CD8-positive, alpha-beta memory T cell (primary cell): ENCODE results near the gene PTRH1. TPM values are rescaled to one million over a fixed set of nuclear protein-coding genes. Genes with fewer than 3 reads are reported as not detected.
A peak's percentile ranks its signal among the peaks of the same experiment; 100 is the strongest.

ENCODE experiments used
- CTCF ChIA-PET: fragments of 350-600 bp; sonication (Branson Sonifier 250); formaldehyde crosslinking; loops from one replicate; lab custom pipeline; 2021; ENCODE audit warnings: antibody characterized with exemption; lab: Charles Lee
- POLR2A ChIA-PET: fragments of 350-600 bp; sonication (Branson Sonifier 250); formaldehyde crosslinking; loops from one replicate; lab custom pipeline; 2021; ENCODE audit warnings: antibody characterized with exemption; lab: Charles Lee
- DNase-seq, 5 donors: peaks; one replicate each; pipeline versions ENCODE4 v3.0.0 to v3.0.0-alpha.2; 2020 to 2022; ENCODE audit warnings: mixed read lengths in 1 of 5
- H3K27ac ChIP-seq: one replicate; pipeline ENCODE4 v1.7.0; 2013; ENCODE audit warnings: low read depth, mild to moderate bottlenecking, low read length, moderate library complexity
- H3K27me3 ChIP-seq: 2 replicates; pipeline ENCODE4 v1.7.0; 2013; ENCODE audit warnings: low read length, mild to moderate bottlenecking; ENCODE audit not compliant: insufficient read depth, poor library complexity, severe bottlenecking
- H3K36me3 ChIP-seq: 2 replicates; pipeline ENCODE4 v1.7.0; 2013; ENCODE audit warnings: mild to moderate bottlenecking, low read length, moderate library complexity; ENCODE audit not compliant: insufficient read depth
- H3K4me1 ChIP-seq: 2 replicates; pipeline ENCODE4 v1.7.0; 2013; ENCODE audit warnings: mild to moderate bottlenecking, low read length, moderate library complexity; ENCODE audit not compliant: insufficient read depth
- H3K4me3 ChIP-seq: 2 replicates; pipeline ENCODE4 v1.7.0; 2013; ENCODE audit warnings: mild to moderate bottlenecking, low read length
- H3K9me3 ChIP-seq: 2 replicates; pipeline ENCODE4 v1.7.0; 2013; ENCODE audit warnings: mild to moderate bottlenecking, low read length
- H3K27ac Mint-ChIP-seq, 8 donors: one replicate each; pipeline ENCODE4 v1.8.0; 2020 to 2021; ENCODE audit warnings: mixed read lengths in 8 of 8, mild to moderate bottlenecking in 6 of 8, inconsistent platforms in 3 of 8, moderate library complexity in 3 of 8
- H3K27me3 Mint-ChIP-seq, 2 donors: one replicate each; pipeline ENCODE4 v1.8.0; 2020 to 2021; ENCODE audit warnings: mixed read lengths in 2 of 2, mild to moderate bottlenecking in 1 of 2, moderate library complexity in 1 of 2
- H3K36me3 Mint-ChIP-seq, 3 donors: one replicate each; pipeline ENCODE4 v1.8.0; 2020 to 2021; ENCODE audit warnings: mixed read lengths in 3 of 3, inconsistent platforms in 1 of 3, mild to moderate bottlenecking in 1 of 3
- H3K4me1 Mint-ChIP-seq, 3 donors: one replicate each; pipeline ENCODE4 v1.8.0; 2020 to 2021; ENCODE audit warnings: mixed read lengths in 3 of 3, inconsistent platforms in 1 of 3, mild to moderate bottlenecking in 1 of 3
- H3K4me3 Mint-ChIP-seq, 7 donors: one replicate each; pipeline ENCODE4 v1.8.0; 2020 to 2021; ENCODE audit warnings: mixed read lengths in 7 of 7, mild to moderate bottlenecking in 6 of 7, moderate library complexity in 4 of 7, inconsistent platforms in 2 of 7
- H3K9me3 Mint-ChIP-seq, 5 donors: one replicate each; pipeline ENCODE4 v1.8.0; 2020 to 2022; ENCODE audit warnings: mixed read lengths in 5 of 5, mild to moderate bottlenecking in 3 of 5, moderate library complexity in 2 of 5, inconsistent platforms in 1 of 5
- polyA plus RNA-seq: library from polyadenylated mRNA; unstranded; fragments of 300-500 nt; fragmentation: Illumina TruSeq; gene quantifications from one replicate; pipeline ENCODE4 v1.2.3, GENCODE V29; 2021
- total RNA-seq, 2 experiments: library from RNA; stranded (reverse); gene quantifications; one replicate each; pipeline ENCODE4 v1.2.3, GENCODE V29; 2021

Gene PTRH1
- total and polyA plus RNA-seq, 3 experiments from 2014 or later = 34.4 to 40.7 (median 35.9) TPM

GRCh38 chr9:127708952-127709587, 6.4 kb downstream of the PTRH1 start:
- no peak overlapping the region for H3K4me3 ChIP-seq
- DNase-seq = peak in 1 of 5 donors; percentile 39
- no peaks in the 10 kb centered on the region for H3K36me3 ChIP-seq
- H3K9me3 Mint-ChIP-seq = no peaks in the 10 kb centered on the region
- POLR2A ChIA-PET = no interaction called here
- H3K27ac ChIP-seq = no peak overlapping the region
- CTCF ChIA-PET = interaction anchor here (1.0 to 3.8 kb wide), 2 partner anchors 26 to 39 kb away, joined by 3 to 28 read pairs; partner anchors contain the start of gene TOR2A
- peaks cover 14% of the 10 kb centered on the region for H3K4me1 ChIP-seq
- no peaks in the 10 kb centered on the region for H3K36me3 Mint-ChIP-seq
- no peaks in the 10 kb centered on the region for H3K9me3 ChIP-seq
- peak overlapping the region in 1 of 7 donors; percentile 52 for H3K4me3 Mint-ChIP-seq
- H3K27me3 ChIP-seq = no peaks in the 10 kb centered on the region
- peak overlapping the region in 1 of 8 donors; percentile 79 for H3K27ac Mint-ChIP-seq
- H3K27me3 Mint-ChIP-seq = peaks cover 0 to 3% of the 10 kb centered on the region in 2 donors
- H3K4me1 Mint-ChIP-seq = peaks cover 23 to 34% (median 32%) of the 10 kb centered on the region in 3 donors

GRCh38 chr9:127707766-127708165, 7.7 kb downstream of the PTRH1 start:
- POLR2A ChIA-PET = interaction anchor here (1.1 kb wide), 1 partner anchor 27 kb away, joined by 4 read pairs; the partner anchor contains the start of gene TOR2A
- Histone ChIP-seq H3K4me3 (no peak overlapping the region), H3K27me3 (no peaks in the 10 kb centered on the region), H3K4me1 (peaks cover 13% of the 10 kb centered on the region), H3K27ac (no peak overlapping the region), H3K36me3 (no peaks in the 10 kb centered on the region), H3K9me3 (no peaks in the 10 kb centered on the region)
- DNase-seq = peak in 4 of 5 donors; percentile 33 to 73 (median 50)
- no peaks in the 10 kb centered on the region for H3K9me3 Mint-ChIP-seq
- H3K4me3 Mint-ChIP-seq = peak overlapping the region in 1 of 7 donors; percentile 40
- peak overlapping the region in 6 of 8 donors; percentile 19 to 62 (median 42) for H3K27ac Mint-ChIP-seq
- no peaks in the 10 kb centered on the region for H3K36me3 Mint-ChIP-seq
- H3K4me1 Mint-ChIP-seq = peaks cover 23 to 29% (median 28%) of the 10 kb centered on the region in 3 donors
- peaks cover 0 to 3% of the 10 kb centered on the region in 2 donors for H3K27me3 Mint-ChIP-seq
- CTCF ChIA-PET = interaction anchor here (1.1 to 3.8 kb wide), 2 partner anchors 27 to 163 kb away, joined by 4 to 28 read pairs; partner anchors contain the start of gene TOR2A

GRCh38 chr9:127706836-127707241, 8.6 kb downstream of the PTRH1 start, which contains the start of gene CFAP157:
TSS of gene CFAP157 (plus strand) at chr9:127706988. CDS start at chr9:127707032, 44 bp downstream.
- H3K9me3 ChIP-seq = no peaks in the 10 kb centered on the region
- peaks cover 13% of the 10 kb centered on the region for H3K4me1 ChIP-seq
- no peak for DNase-seq
- no peaks in the 10 kb centered on the region for H3K36me3 ChIP-seq
- no peak within 1 kb of the TSS for H3K4me3 ChIP-seq
- Mint-ChIP-seq H3K27me3 (peaks cover 0 to 3% of the 10 kb centered on the region in 2 donors), H3K36me3 (no peaks in the 10 kb centered on the region), H3K9me3 (no peaks in the 10 kb centered on the region), H3K4me3 (peak within 1 kb of the TSS in 1 of 7 donors; percentile 40), H3K4me1 (peaks cover 23 to 29% (median 25%) of the 10 kb centered on the region in 3 donors), H3K27ac (peak within 1 kb of the TSS in 6 of 8 donors; percentile 19 to 62 (median 42))
- no peaks in the 10 kb centered on the region for H3K27me3 ChIP-seq
- H3K27ac ChIP-seq = no peak within 1 kb of the TSS
- ChIA-PET POLR2A (interaction anchor here (1.1 kb wide), 1 partner anchor 28 kb away, joined by 4 read pairs; the partner anchor contains the start of gene TOR2A), CTCF (interaction anchor here (3.8 kb wide), 1 partner anchor 28 kb away, joined by 28 read pairs; the partner anchor contains the start of gene TOR2A)

- no peaks in the 10 kb centered on the region for H3K36me3 Mint-ChIP-seq
- Histone ChIP-seq H3K36me3 (no peaks in the 10 kb centered on the region), H3K27me3 (no peaks in the 10 kb centered on the region), H3K4me1 (peaks cover 4% of the 10 kb centered on the region), H3K9me3 (no peaks in the 10 kb centered on the region), H3K27ac (no peak overlapping the region), H3K4me3 (no peak overlapping the region)
- peaks cover 14 to 19% (median 19%) of the 10 kb centered on the region in 3 donors for H3K4me1 Mint-ChIP-seq
- no peak overlapping the region for H3K4me3 Mint-ChIP-seq
- H3K27me3 Mint-ChIP-seq = peaks cover 0 to 3% of the 10 kb centered on the region in 2 donors
- CTCF ChIA-PET = interaction anchor here (1.0 to 2.2 kb wide), 2 partner anchors 27 to 29 kb away, joined by 3 to 12 read pairs; partner anchors contain the start of gene TOR2A
- DNase-seq = peak in 1 of 5 donors; percentile 39
- H3K27ac Mint-ChIP-seq = no peak overlapping the region
- no peaks in the 10 kb centered on the region for H3K9me3 Mint-ChIP-seq
- POLR2A ChIA-PET = interaction anchor here (0.6 kb wide), 1 partner anchor 164 kb away, joined by 6 read pairs; no protein-coding TSS in a partner anchor
Measured at GRCh38 chr9:127705577-127706379, 9.7 kb downstream of the PTRH1 start.

GRCh38 chr9:127703289-127703946, 12.0 kb downstream of the PTRH1 start:
- H3K27ac ChIP-seq = no peak overlapping the region
- POLR2A ChIA-PET = no interaction called here
- no peak overlapping the region for H3K4me3 ChIP-seq
- H3K36me3 ChIP-seq = no peaks in the 10 kb centered on the region
- Mint-ChIP-seq H3K4me3 (no peak overlapping the region), H3K27ac (peak overlapping the region in 1 of 8 donors; percentile 82), H3K9me3 (no peaks in the 10 kb centered on the region), H3K27me3 (peaks cover 0 to 2% of the 10 kb centered on the region in 2 donors), H3K4me1 (peaks cover 21 to 24% (median 21%) of the 10 kb centered on the region in 3 donors), H3K36me3 (peaks cover 0 to 1% (median 0%) of the 10 kb centered on the region in 3 donors)
- no peaks in the 10 kb centered on the region for H3K27me3 ChIP-seq
- DNase-seq = no peak
- CTCF ChIA-PET = no interaction called here
- peaks cover 14% of the 10 kb centered on the region for H3K4me1 ChIP-seq
- no peaks in the 10 kb centered on the region for H3K9me3 ChIP-seq

GRCh38 chr9:127700594-127701255, 14.7 kb downstream of the PTRH1 start:
- H3K27ac ChIP-seq = no peak overlapping the region
- Mint-ChIP-seq H3K36me3 (peaks cover 0 to 1% (median 0%) of the 10 kb centered on the region in 3 donors), H3K27ac (peak overlapping the region in 2 of 8 donors; percentile 29 to 42), H3K9me3 (no peaks in the 10 kb centered on the region), H3K27me3 (peaks cover 0 to 2% of the 10 kb centered on the region in 2 donors), H3K4me3 (peak overlapping the region in 4 of 7 donors; percentile 5 to 58 (median 32)), H3K4me1 (peaks cover 14 to 21% (median 16%) of the 10 kb centered on the region in 3 donors)
- CTCF ChIA-PET = interaction anchor here (1.4 kb wide), 1 partner anchor 34 kb away, joined by 4 read pairs; the partner anchor contains the start of gene TOR2A
- no peaks in the 10 kb centered on the region for H3K27me3 ChIP-seq
- no peak overlapping the region for H3K4me3 ChIP-seq
- DNase-seq = no peak
- H3K9me3 ChIP-seq = no peaks in the 10 kb centered on the region
- H3K36me3 ChIP-seq = no peaks in the 10 kb centered on the region
- POLR2A ChIA-PET = no interaction called here
- peaks cover 14% of the 10 kb centered on the region for H3K4me1 ChIP-seq

- Mint-ChIP-seq H3K4me1 (peaks cover 14 to 21% (median 16%) of the 10 kb centered on the region in 3 donors), H3K4me3 (peak overlapping the region in 5 of 7 donors; percentile 38 to 82 (median 58))
Measured at GRCh38 chr9:127700140-127700539, 15.3 kb downstream of the PTRH1 start.

More at GRCh38 chr9:127700140-127700539, 15.3 kb downstream of the PTRH1 start:
- peaks cover 14% of the 10 kb centered on the region for H3K4me1 ChIP-seq
- no peaks in the 10 kb centered on the region for H3K36me3 ChIP-seq
- H3K9me3 ChIP-seq = no peaks in the 10 kb centered on the region
- Mint-ChIP-seq H3K27me3 (peaks cover 0 to 2% of the 10 kb centered on the region in 2 donors), H3K9me3 (no peaks in the 10 kb centered on the region), H3K27ac (peak overlapping the region in 1 of 8 donors; percentile 93), H3K36me3 (peaks cover 0 to 1% (median 0%) of the 10 kb centered on the region in 3 donors)
- no peaks in the 10 kb centered on the region for H3K27me3 ChIP-seq
- POLR2A ChIA-PET = no interaction called here
- H3K4me3 ChIP-seq = no peak overlapping the region
- peak overlapping the region; percentile 31 for H3K27ac ChIP-seq
- DNase-seq = no peak
- CTCF ChIA-PET = interaction anchor here (1.4 kb wide), 1 partner anchor 35 kb away, joined by 4 read pairs; the partner anchor contains the start of gene TOR2A
